Brain microvascular endothelial cell (primary cell): ENCODE measurements around the gene AP4M1.

Experiments
- DNase-seq: peaks from one replicate; pipeline ENCODE4 v3.0.0-alpha.2; 2020
- H3K27ac ChIP-seq: fragments of 250-450 bp; sonication (Bioruptor Pico); 2 replicates; pipeline ENCODE4 v1.5.1; 2020; ENCODE audit warnings: mild to moderate bottlenecking, moderate library complexity
- H3K27me3 ChIP-seq: fragments of 250-450 bp; sonication (Bioruptor Pico); replicated peaks from 2 replicates; pipeline ENCODE4 v1.5.1; 2020; ENCODE audit warnings: mild to moderate bottlenecking
- H3K36me3 ChIP-seq: fragments of 250-450 bp; sonication (Bioruptor Pico); replicated peaks from 2 replicates; pipeline ENCODE4 v1.5.1; 2020; ENCODE audit warnings: mild to moderate bottlenecking
- H3K4me3 ChIP-seq: 2 replicates; pipeline ENCODE4 v1.5.1; 2011; ENCODE audit warnings: low read depth, mild to moderate bottlenecking, control low read depth, low read length, moderate library complexity
- in situ Hi-C: cut with HindIII; loops from 2 replicates; pipeline ENCODE4 v1.10.0; 2017; ENCODE audit warnings: low sequenced_read_pairs, low pct_ligation_motif_present
- TF ChIP-seq, protein P1 (sequence below): IDR thresholded peaks from 2 replicates; pipeline ENCODE4 v1.5.1; 2011; ENCODE audit warnings: low read depth, mild to moderate bottlenecking, moderate library complexity, low read length, control low read depth, inconsistent platforms; ENCODE audit errors: missing control alignments

Gene AP4M1

DNA sequence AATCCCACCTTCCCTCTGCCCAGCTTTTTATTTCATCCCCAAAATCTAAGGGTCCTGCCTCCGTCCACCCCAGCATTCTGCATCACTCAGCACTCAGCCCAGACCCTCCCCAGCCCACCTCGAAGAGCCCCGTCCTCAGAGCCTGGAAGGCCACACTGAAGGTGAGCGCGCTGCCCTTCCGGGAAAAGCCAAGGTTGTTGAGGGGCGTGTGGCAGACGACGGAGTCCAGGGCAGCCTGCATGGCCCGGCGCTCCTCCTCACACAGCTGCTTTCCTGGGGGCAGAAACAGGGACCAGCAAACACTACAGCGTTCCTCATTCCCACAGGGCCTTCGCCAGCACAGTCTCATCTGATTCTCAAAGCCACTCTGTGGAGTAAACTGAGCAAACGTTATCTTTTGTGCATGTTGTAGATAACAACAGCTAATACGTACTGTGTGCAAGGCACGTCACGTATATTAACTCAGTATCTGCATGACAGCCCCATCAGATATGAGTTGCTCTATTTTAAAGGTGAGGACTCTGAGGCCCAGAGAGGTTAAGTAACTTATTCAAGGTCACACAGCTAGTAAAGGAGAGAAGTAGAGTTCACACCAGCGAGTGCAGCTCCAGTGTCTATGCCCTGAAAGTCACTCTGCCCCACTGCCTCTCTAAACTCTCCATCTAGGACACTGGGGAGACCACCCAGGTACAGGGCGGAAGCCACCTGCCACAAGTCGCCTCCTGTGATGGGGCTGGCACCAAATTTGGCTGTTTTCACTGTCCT, 54.3 kb downstream of the AP4M1 start:
- H3K36me3 ChIP-seq, result peaks cover 39% of the 10 kb centered on the region

GRCh38 chr7:100156331-100157068, 55.1 kb downstream of the AP4M1 start:
- TF ChIP-seq, protein P1, sequence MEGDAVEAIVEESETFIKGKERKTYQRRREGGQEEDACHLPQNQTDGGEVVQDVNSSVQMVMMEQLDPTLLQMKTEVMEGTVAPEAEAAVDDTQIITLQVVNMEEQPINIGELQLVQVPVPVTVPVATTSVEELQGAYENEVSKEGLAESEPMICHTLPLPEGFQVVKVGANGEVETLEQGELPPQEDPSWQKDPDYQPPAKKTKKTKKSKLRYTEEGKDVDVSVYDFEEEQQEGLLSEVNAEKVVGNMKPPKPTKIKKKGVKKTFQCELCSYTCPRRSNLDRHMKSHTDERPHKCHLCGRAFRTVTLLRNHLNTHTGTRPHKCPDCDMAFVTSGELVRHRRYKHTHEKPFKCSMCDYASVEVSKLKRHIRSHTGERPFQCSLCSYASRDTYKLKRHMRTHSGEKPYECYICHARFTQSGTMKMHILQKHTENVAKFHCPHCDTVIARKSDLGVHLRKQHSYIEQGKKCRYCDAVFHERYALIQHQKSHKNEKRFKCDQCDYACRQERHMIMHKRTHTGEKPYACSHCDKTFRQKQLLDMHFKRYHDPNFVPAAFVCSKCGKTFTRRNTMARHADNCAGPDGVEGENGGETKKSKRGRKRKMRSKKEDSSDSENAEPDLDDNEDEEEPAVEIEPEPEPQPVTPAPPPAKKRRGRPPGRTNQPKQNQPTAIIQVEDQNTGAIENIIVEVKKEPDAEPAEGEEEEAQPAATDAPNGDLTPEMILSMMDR, result no peak
- Histone ChIP-seq H3K27me3 (no peaks in the 10 kb centered on the region), H3K36me3 (peaks cover 39% of the 10 kb centered on the region), H3K27ac (no peak overlapping the region), H3K4me3 (peak overlapping the region; percentile 64)
- DNase-seq, result no peak
- in situ Hi-C loops, result no loop called here

More for the DNA sequence above, 54.3 kb downstream of the AP4M1 start:
- DNase-seq, result no peak
- TF ChIP-seq, protein P1, result no peak
- no peak overlapping the region for H3K4me3 ChIP-seq
- in situ Hi-C loops, result no loop called here
- H3K27ac ChIP-seq, result no peak overlapping the region
- no peaks in the 10 kb centered on the region for H3K27me3 ChIP-seq

DNA sequence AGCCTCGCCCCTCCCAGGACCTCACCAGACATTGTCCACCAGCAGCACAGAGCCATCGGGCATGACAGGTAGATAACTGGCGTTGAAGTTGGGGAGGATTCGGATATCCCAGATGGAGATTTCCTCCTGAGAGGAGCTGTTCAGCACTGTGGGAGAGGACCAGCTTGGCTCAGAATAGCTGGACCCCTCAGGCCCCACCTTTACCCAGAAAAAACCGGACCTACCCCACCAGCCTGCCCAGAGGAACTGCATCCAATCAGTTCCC, 55.6 kb downstream of the AP4M1 start:
- no peak for DNase-seq
- Histone ChIP-seq H3K36me3 (peaks cover 39% of the 10 kb centered on the region), H3K4me3 (peak overlapping the region; percentile 64), H3K27ac (no peak overlapping the region), H3K27me3 (no peaks in the 10 kb centered on the region)
- in situ Hi-C loops, result no loop called here
- TF ChIP-seq, protein P1, result no peak

DNA sequence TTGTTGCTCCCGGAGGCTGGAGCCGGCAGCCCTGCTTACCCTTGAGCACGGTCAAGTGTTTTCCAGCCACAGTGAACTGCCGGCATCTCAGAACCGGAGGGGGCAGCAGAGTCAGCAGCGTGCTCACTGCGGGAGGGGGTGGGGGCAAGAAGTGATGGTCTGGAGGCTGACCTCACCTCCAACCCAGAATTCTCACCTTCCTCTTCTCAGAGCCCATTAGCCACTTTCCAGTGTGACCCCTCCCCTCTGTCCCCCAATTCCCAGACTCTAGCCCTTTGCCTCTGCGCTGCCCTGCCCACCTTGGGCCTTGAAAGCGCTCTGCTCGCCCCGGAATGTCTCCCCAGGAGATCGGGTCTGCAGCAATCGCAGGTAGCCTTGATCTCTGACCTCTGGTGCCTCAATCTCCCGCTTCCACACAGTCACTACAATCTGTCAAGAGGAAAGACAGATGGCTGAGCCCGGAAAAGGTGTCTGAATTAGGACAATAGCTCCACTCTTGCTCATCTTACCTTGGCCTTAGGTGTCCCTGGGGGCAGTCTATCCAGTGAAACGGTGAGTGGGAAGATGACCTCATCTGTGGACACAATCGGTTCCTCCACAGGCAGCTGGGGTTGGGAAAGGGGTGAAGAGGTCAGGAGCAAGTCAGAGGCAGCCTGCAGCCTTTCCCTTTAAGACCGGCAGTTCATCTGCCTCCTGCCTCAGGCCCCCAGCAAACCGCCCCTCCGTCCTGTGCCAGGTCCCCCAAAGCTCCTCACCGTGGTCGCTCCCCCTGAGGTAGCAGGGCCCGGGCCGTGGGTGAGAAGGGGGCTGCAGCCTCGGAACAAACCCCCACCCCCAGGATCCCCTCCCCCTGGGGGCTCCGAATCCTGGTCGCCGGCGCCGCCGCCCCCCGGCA, 56.1 kb downstream of the AP4M1 start:
- in situ Hi-C loops, result no loop called here
- H3K27ac ChIP-seq, result peak overlapping the region; percentile 39
- H3K27me3 ChIP-seq, result no peaks in the 10 kb centered on the region
- TF ChIP-seq, protein P1, result peak; percentile 59
- peak overlapping the region; percentile 64 for H3K4me3 ChIP-seq
- H3K36me3 ChIP-seq, result peaks cover 39% of the 10 kb centered on the region
- no peak for DNase-seq
